ENCODE results near the gene PNMA8B.

Gene PNMA8B

DNA sequence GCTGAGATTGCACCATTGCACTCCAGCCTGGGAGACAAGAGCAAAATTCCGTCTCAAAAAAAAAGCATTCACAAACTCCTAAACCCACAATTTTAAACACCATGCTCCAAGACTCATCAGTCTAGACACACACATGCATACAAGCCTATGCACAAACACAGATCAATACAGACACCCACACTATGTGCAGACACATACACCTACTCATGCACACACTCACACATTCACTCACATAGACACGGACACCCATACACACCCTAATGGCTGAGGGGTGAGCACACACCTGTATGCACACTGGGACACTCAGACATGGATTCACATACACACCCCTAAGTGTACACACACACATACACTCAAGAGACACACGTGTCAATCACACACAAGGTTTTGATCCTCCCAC, 9.3 kb downstream of the PNMA8B start:
- TF ChIP-seq, protein P1, sequence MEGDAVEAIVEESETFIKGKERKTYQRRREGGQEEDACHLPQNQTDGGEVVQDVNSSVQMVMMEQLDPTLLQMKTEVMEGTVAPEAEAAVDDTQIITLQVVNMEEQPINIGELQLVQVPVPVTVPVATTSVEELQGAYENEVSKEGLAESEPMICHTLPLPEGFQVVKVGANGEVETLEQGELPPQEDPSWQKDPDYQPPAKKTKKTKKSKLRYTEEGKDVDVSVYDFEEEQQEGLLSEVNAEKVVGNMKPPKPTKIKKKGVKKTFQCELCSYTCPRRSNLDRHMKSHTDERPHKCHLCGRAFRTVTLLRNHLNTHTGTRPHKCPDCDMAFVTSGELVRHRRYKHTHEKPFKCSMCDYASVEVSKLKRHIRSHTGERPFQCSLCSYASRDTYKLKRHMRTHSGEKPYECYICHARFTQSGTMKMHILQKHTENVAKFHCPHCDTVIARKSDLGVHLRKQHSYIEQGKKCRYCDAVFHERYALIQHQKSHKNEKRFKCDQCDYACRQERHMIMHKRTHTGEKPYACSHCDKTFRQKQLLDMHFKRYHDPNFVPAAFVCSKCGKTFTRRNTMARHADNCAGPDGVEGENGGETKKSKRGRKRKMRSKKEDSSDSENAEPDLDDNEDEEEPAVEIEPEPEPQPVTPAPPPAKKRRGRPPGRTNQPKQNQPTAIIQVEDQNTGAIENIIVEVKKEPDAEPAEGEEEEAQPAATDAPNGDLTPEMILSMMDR (IDR thresholded peaks at IDR 0.05; ENCODE audit: insufficient read depth, low read depth, low read length, missing control alignments) = no peak
- no peak for DNase-seq (ENCODE audit: low read depth)
- H3K4me3 ChIP-seq (ENCODE audit: low read depth, low read length) = no peak overlapping the region

- no peak overlapping the region for H3K4me3 ChIP-seq (ENCODE audit: low read depth, low read length)
- peak; percentile 17 for DNase-seq (ENCODE audit: low read depth)
- TF ChIP-seq, protein P1 (IDR thresholded peaks at IDR 0.05; ENCODE audit: insufficient read depth, low read depth, low read length, missing control alignments) = no peak
Observed at GRCh38 chr19:46484656-46485055, 11.0 kb downstream of the PNMA8B start.

DNA sequence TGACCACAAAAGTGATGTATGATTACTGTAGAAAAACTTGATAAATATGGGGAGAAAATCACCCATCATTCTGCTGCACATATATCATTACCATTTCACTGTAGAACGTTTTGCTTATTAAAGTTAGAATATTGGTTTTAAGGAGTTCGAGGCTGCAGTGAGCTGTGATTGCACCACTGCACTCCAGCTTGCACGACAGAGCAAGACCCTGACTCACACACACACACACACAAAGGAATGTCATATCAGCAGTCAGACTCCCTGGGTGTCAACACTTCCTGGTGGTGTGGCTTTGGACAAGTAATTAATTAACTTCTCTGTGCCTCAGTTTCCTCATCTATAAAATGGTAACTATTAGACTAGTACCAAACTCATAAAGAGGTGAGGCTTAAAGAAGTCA, 13.0 kb downstream of the PNMA8B start:
- no peak overlapping the region for H3K4me3 ChIP-seq (ENCODE audit: low read depth, low read length)
- DNase-seq (ENCODE audit: low read depth) = no peak
- TF ChIP-seq, protein P1 (IDR thresholded peaks at IDR 0.05; ENCODE audit: insufficient read depth, low read depth, low read length, missing control alignments) = no peak

- no peak overlapping the region for H3K4me3 ChIP-seq (ENCODE audit: low read depth, low read length)
- DNase-seq (ENCODE audit: low read depth) = no peak
- TF ChIP-seq, protein P1 (IDR thresholded peaks at IDR 0.05; ENCODE audit: insufficient read depth, low read depth, low read length, missing control alignments) = no peak
Observed at GRCh38 chr19:46481947-46482346, 13.7 kb downstream of the PNMA8B start.

DNA sequence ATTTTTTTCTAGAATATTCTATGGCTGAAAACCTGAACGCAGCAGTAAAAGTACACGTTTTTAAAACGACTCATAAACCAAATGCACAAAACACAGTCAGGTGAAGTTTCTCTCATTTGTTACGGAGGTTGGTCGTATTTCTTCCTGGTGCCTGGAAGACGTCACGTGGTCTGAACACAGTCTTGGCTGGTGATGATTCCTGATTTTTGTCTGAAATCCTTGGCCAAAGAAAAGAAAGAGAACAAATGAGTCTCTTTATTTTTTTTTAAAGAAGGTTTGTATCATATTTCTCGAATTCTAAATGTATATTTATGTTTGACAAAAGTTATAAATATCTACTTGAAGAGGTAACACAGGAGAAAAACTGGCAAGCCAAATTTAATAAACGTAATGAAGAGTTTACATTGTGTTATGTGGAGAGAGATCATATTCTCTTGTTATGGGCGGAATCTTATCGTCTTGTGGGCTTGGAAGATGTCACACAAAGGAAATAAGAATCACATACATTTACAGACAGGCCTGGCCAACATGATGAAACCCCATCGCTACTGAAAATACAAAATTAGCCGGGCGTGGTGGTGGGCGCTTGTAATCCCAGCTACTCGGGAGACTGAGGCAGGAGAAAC, 14.3 kb downstream of the PNMA8B start:
- DNase-seq (ENCODE audit: low read depth) = no peak
- no peak overlapping the region for H3K4me3 ChIP-seq (ENCODE audit: low read depth, low read length)
- TF ChIP-seq, protein P1 (IDR thresholded peaks at IDR 0.05; ENCODE audit: insufficient read depth, low read depth, low read length, missing control alignments) = no peak

- no peak overlapping the region for H3K4me3 ChIP-seq (ENCODE audit: low read depth, low read length)
- TF ChIP-seq, protein P1 (IDR thresholded peaks at IDR 0.05; ENCODE audit: insufficient read depth, low read depth, low read length, missing control alignments) = no peak
- no peak for DNase-seq (ENCODE audit: low read depth)
Observed at GRCh38 chr19:46480415-46480814, 15.3 kb downstream of the PNMA8B start.

DNA sequence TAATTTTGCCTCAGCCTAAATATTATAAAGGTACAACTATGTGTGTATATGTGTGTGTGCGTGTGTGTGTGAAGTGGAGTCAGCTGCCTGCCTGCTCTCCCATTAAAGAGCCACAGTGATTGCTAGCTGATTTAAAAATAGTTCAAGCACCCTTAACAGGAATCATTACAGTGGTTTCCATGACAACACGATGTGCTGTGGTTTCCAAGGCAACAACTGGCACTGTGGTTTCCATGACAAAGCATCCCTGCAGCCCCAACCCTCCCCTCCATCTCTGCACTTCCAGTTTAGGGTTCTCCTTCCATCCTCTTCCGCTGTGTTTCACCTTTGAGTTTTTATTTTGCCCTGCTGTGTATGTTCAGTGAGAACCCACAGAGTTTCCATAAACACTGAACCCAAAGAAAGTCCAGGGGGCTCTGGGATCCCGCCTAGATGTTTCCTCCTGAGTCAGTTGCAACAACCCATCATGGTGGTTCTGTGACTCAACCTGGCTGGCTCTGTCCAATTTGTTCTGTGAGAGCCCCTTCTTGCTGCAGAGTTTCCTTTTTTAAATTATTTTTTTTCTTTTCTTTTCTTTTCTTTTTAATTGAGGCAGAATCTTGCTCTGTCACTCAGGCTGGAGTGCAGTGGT, 17.2 kb downstream of the PNMA8B start:
- peak; percentile 38 for DNase-seq (ENCODE audit: low read depth)
- no peak overlapping the region for H3K4me3 ChIP-seq (ENCODE audit: low read depth, low read length)
- TF ChIP-seq, protein P1 (IDR thresholded peaks at IDR 0.05; ENCODE audit: insufficient read depth, low read depth, low read length, missing control alignments) = no peak
